HepG2 (cell line): ENCODE data around the gene CTSA. TPM values are rescaled to one million over a fixed set of nuclear protein-coding genes. Genes with fewer than 3 reads are reported as not detected.

ENCODE experiments used
- KLF12 ChIP-seq: sonication (generic); formaldehyde crosslinking; IDR thresholded peaks from 2 replicates; pipeline ENCODE4 v1.4.0; 2020; ENCODE audit warnings: missing genetic modification reagents, borderline replicate concordance
- NCOR1 ChIP-seq: fragments of 200-600 bp; sonication (generic); IDR thresholded peaks from 2 replicates; pipeline ENCODE4 v1.7.0; 2017; ENCODE audit warnings: antibody characterized with exemption, low read length, borderline replicate concordance
- NFIC ChIP-seq: IDR thresholded peaks from 2 replicates; pipeline ENCODE4 v1.6.1; 2012; ENCODE audit warnings: mild to moderate bottlenecking, low read length, inconsistent platforms
- NR2F2 ChIP-seq: IDR thresholded peaks from 2 replicates; pipeline ENCODE4 v1.6.1; 2012; ENCODE audit warnings: low read depth, inconsistent platforms, borderline replicate concordance
- SUZ12 ChIP-seq: fragments of 150-350 bp; IDR thresholded peaks from 2 replicates; pipeline ENCODE4 v1.6.1; 2014; ENCODE audit warnings: low read depth, low read length
- WIZ ChIP-seq: sonication (generic); formaldehyde crosslinking; IDR thresholded peaks from 2 replicates; pipeline ENCODE4 v1.5.1; 2020; ENCODE audit warnings: mild to moderate bottlenecking, missing genetic modification reagents
- ZBTB3 ChIP-seq: sonication (generic); formaldehyde crosslinking; IDR thresholded peaks from 2 replicates; pipeline ENCODE4 v1.4.0; 2020; ENCODE audit warnings: low read depth, mild to moderate bottlenecking, moderate library complexity, missing genetic modification reagents, borderline replicate concordance
- ZNF318 ChIP-seq: sonication (generic); formaldehyde crosslinking; IDR thresholded peaks from 2 replicates; pipeline ENCODE4 v1.4.0; 2020; ENCODE audit warnings: mild to moderate bottlenecking, missing genetic modification reagents
- ZNF460 ChIP-seq: sonication (generic); formaldehyde crosslinking; IDR thresholded peaks from 2 replicates; pipeline ENCODE4 v1.5.1; 2020; ENCODE audit warnings: missing genetic modification reagents, mild to moderate bottlenecking, borderline replicate concordance
- ZNF615 ChIP-seq: sonication (generic); formaldehyde crosslinking; IDR thresholded peaks from 2 replicates; pipeline ENCODE4 v1.5.0; 2020; ENCODE audit warnings: mild to moderate bottlenecking, missing genetic modification reagents, borderline replicate concordance
- polyA plus RNA-seq, 8 experiments: library from polyadenylated mRNA; depleted of rRNA in 3 of 8; stranded (reverse) in 7 of 8; unstranded in 1 of 8; fragments of >200 nt; fragmentation: Illumina TruSeq in 4 of 8; extraction: Trizol in 4 of 8; gene quantifications; 2 replicates each; pipeline versions ENCODE4 v1.2.1 to v1.2.3, GENCODE V29; 2011 to 2016; ENCODE audit warnings: low read depth in 4 of 8, missing spikeins in 1 of 8, mixed read lengths in 1 of 8; ENCODE audit not compliant: insufficient read depth in 1 of 8
- total RNA-seq, 5 experiments: library from RNA; depleted of rRNA; stranded (reverse); fragments of >200 nt; fragmentation: Illumina TruSeq; extraction: Trizol; gene quantifications; 2 replicates each; pipeline ENCODE4 v1.2.3, GENCODE V29; 2016; ENCODE audit warnings: low read depth in 1 of 5
- TF ChIP-seq, protein P1 (sequence below): sonication (generic); formaldehyde crosslinking; IDR thresholded peaks from 2 replicates; pipeline ENCODE4; 2020; ENCODE audit warnings: missing genetic modification reagents, mild to moderate bottlenecking, borderline replicate concordance
- TF ChIP-seq, protein P2 (sequence below): sonication (generic); formaldehyde crosslinking; IDR thresholded peaks from 2 replicates; pipeline ENCODE4 v1.5.0; 2020; ENCODE audit warnings: mild to moderate bottlenecking, missing genetic modification reagents, borderline replicate concordance

CTSA gene
- total and polyA plus RNA-seq, 2 of the 13 experiments (the other 11 are each of a cell fraction or from before 2014, with no cell fraction given): 202 to 231 TPM

DNA sequence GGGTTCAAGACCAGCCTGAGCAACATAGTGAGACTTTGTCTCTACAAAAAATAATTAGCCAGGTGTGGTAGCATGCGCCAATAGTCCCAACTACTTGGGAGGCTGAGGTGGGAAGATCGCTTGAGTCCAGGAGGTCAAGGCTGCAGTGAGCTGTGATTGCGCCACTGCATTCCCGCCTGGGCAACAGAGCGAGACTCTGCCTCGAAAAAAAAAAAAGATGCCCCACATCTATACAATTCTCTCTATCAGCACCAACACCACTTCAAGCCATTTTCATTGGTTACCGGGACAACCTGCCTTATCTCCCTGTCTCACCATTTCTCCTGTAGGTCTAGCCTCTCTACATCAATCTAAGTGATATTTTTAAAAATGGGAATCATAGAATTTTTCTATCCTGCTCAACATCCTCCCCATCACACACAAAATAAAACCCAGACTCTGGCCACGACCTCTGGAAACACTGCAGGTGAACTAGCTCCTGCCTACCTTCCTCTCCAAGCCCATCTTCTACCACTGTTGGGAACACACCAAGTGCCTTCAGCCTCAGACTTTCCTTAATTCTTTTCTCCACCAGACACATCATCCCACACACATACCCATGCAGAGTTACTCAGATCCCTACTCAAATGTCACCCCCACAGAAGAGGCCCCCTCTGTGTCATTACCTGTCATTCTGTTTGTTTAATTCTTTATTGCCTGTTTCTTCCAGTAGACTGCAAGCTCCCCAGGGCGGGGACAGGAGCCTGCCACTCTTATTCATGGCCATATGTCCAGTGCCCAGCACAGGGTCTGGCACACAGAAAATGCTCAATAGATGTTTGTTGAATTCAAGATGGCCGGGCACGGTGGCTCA lies 30.4 kb downstream of the CTSA start (continued):
- no peak for TF ChIP-seq ZNF318
- no peak for TF ChIP-seq ZNF615 (CRISPR knock-in tag)
- TF ChIP-seq NR2F2: no peak
- no peak for TF ChIP-seq WIZ (CRISPR knock-in tag)
- TF ChIP-seq KLF12 (CRISPR knock-in tag): no peak
- TF ChIP-seq ZNF460 (CRISPR knock-in tag): no peak
- TF ChIP-seq NCOR1: no peak
- TF ChIP-seq ZBTB3: 0 out of 2 replicates have a peak, but pooled peaks have one; percentile 39
- TF ChIP-seq SUZ12: no peak
- TF ChIP-seq, protein P1, sequence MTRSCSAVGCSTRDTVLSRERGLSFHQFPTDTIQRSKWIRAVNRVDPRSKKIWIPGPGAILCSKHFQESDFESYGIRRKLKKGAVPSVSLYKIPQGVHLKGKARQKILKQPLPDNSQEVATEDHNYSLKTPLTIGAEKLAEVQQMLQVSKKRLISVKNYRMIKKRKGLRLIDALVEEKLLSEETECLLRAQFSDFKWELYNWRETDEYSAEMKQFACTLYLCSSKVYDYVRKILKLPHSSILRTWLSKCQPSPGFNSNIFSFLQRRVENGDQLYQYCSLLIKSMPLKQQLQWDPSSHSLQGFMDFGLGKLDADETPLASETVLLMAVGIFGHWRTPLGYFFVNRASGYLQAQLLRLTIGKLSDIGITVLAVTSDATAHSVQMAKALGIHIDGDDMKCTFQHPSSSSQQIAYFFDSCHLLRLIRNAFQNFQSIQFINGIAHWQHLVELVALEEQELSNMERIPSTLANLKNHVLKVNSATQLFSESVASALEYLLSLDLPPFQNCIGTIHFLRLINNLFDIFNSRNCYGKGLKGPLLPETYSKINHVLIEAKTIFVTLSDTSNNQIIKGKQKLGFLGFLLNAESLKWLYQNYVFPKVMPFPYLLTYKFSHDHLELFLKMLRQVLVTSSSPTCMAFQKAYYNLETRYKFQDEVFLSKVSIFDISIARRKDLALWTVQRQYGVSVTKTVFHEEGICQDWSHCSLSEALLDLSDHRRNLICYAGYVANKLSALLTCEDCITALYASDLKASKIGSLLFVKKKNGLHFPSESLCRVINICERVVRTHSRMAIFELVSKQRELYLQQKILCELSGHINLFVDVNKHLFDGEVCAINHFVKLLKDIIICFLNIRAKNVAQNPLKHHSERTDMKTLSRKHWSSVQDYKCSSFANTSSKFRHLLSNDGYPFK: no peak
- no peak for TF ChIP-seq NFIC
- TF ChIP-seq, protein P2, sequence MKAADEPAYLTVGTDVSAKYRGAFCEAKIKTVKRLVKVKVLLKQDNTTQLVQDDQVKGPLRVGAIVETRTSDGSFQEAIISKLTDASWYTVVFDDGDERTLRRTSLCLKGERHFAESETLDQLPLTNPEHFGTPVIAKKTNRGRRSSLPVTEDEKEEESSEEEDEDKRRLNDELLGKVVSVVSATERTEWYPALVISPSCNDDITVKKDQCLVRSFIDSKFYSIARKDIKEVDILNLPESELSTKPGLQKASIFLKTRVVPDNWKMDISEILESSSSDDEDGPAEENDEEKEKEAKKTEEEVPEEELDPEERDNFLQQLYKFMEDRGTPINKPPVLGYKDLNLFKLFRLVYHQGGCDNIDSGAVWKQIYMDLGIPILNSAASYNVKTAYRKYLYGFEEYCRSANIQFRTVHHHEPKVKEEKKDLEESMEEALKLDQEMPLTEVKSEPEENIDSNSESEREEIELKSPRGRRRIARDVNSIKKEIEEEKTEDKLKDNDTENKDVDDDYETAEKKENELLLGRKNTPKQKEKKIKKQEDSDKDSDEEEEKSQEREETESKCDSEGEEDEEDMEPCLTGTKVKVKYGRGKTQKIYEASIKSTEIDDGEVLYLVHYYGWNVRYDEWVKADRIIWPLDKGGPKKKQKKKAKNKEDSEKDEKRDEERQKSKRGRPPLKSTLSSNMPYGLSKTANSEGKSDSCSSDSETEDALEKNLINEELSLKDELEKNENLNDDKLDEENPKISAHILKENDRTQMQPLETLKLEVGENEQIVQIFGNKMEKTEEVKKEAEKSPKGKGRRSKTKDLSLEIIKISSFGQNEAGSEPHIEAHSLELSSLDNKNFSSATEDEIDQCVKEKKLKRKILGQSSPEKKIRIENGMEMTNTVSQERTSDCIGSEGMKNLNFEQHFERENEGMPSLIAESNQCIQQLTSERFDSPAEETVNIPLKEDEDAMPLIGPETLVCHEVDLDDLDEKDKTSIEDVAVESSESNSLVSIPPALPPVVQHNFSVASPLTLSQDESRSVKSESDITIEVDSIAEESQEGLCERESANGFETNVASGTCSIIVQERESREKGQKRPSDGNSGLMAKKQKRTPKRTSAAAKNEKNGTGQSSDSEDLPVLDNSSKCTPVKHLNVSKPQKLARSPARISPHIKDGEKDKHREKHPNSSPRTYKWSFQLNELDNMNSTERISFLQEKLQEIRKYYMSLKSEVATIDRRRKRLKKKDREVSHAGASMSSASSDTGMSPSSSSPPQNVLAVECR (CRISPR knock-in tag): peak; percentile 31; the same call in 1 of the 2 replicates
